GM12878 (cell line): ENCODE results near the gene RANBP17.

Source experiments
- BACH1 ChIP-seq: fragments of 450-650 bp; IDR thresholded peaks from 2 replicates; pipeline ENCODE4 v1.6.1; 2017; ENCODE audit warnings: mild to moderate bottlenecking, borderline replicate concordance
- ESRRA ChIP-seq: IDR thresholded peaks from 2 replicates; pipeline ENCODE4 v1.6.1; 2012; ENCODE audit warnings: mild to moderate bottlenecking, low read length, improper control_type of control experiment
- POLR2A ChIP-seq: IDR thresholded peaks from 2 replicates; pipeline ENCODE4 v1.6.1; 2011; ENCODE audit warnings: low read depth, mild to moderate bottlenecking, low read length
- POLR2AphosphoS5 ChIP-seq: IDR thresholded peaks from 2 replicates; pipeline ENCODE4 v1.6.1; 2011; ENCODE audit warnings: mild to moderate bottlenecking, low read length, inconsistent platforms
- YY1 ChIP-seq: IDR thresholded peaks from 2 replicates; pipeline ENCODE4 v1.6.1; 2011; ENCODE audit warnings: low read depth, mild to moderate bottlenecking, low read length

- TF ChIP-seq BACH1: no peak
- no peak for TF ChIP-seq ESRRA
- no peak for TF ChIP-seq YY1
- TF ChIP-seq POLR2AphosphoS5: no peak
- TF ChIP-seq POLR2A: no peak
Observed at GRCh38 chr5:170846416-170846815, 15.4 kb upstream of the RANBP17 start.
